SK-N-SH (cell line): ENCODE data around the gene DNASE2B. TPM values are rescaled to one million over a fixed set of nuclear protein-coding genes. Genes with fewer than 3 reads are reported as not detected.
A peak's percentile ranks its signal among the peaks of the same experiment; 100 is the strongest.

Source experiments
- CTCF ChIA-PET: fragments of 300-600, 350-600 bp; formaldehyde crosslinking; extraction: SDS; loops from one replicate; lab custom pipeline; 2021; lab: Yijun Ruan, JAX
- POLR2A ChIA-PET: fragments of 350-600 bp; sonication (Branson Sonifier 250); formaldehyde crosslinking; extraction: SDS; loops from one replicate; lab custom pipeline; 2020; ENCODE audit warnings: antibody characterized with exemption, inconsistent platforms; lab: Yijun Ruan, JAX
- DNase-seq: peaks from one replicate; pipeline ENCODE4 v3.0.0; 2012
- H2AFZ ChIP-seq: fragments of 200-600 bp; sonication (generic); 2 replicates; pipeline ENCODE4 v1.8.1; 2016; ENCODE audit warnings: antibody characterized with exemption, mild to moderate bottlenecking, low read depth
- H3F3A ChIP-seq: fragments of 200-600 bp; sonication (generic); replicated peaks from 2 replicates; pipeline ENCODE3; 2016; ENCODE audit warnings: antibody characterized with exemption, mild to moderate bottlenecking; ENCODE audit not compliant: insufficient read depth
- H3K27ac ChIP-seq, 2 experiments: fragments of 200-500 bp in 1 of 2; fragments of 200-600 bp in 1 of 2; sonication (Bioruptor generic) in 1 of 2; sonication (generic), shearing (Covaris generic) in 1 of 2; 2 replicates each; pipeline versions ENCODE4 v1.5.1 to v1.6.1; 2014 to 2016; ENCODE audit warnings: low read depth in 2 of 2, inconsistent platforms in 1 of 2, low read length in 1 of 2, mild to moderate bottlenecking in 1 of 2, mixed read lengths in 1 of 2
- H3K27me3 ChIP-seq: fragments of 200-600 bp; sonication (generic), shearing (Covaris generic); 2 replicates; pipeline ENCODE4 v1.6.1; 2016; ENCODE audit warnings: mixed run types; ENCODE audit not compliant: insufficient read depth
- H3K36me3 ChIP-seq, 2 experiments: fragments of 200-500 bp in 1 of 2; fragments of 200-600 bp in 1 of 2; sonication (Bioruptor generic) in 1 of 2; sonication (generic) in 1 of 2; replicated peaks in 1 of 2; 2 replicates each; pipeline versions ENCODE3 to v1.5.1; 2014 to 2016; ENCODE audit warnings: low read length in 1 of 2, mild to moderate bottlenecking in 1 of 2; ENCODE audit not compliant: insufficient read depth in 2 of 2, control insufficient read depth in 1 of 2
- H3K4me1 ChIP-seq, 2 experiments: fragments of 200-500 bp in 1 of 2; fragments of 200-600 bp in 1 of 2; sonication (Bioruptor generic) in 1 of 2; sonication (generic), shearing (Covaris generic) in 1 of 2; 2 replicates each; pipeline versions ENCODE4 v1.5.1 to v1.6.1; 2014 to 2016; ENCODE audit warnings: low read depth in 1 of 2, low read length in 1 of 2, mixed run types in 1 of 2; ENCODE audit not compliant: insufficient read depth in 2 of 2, control insufficient read depth in 1 of 2
- H3K4me2 ChIP-seq: fragments of 200-600 bp; sonication (generic), shearing (Covaris generic); 2 replicates; pipeline ENCODE4 v1.6.1; 2017; ENCODE audit warnings: mixed run types
- H3K4me3 ChIP-seq, 2 experiments: fragments of 200-500 bp in 1 of 2; fragments of 200-600 bp in 1 of 2; sonication (Bioruptor generic) in 1 of 2; sonication (generic), shearing (Covaris generic) in 1 of 2; 2 replicates each; pipeline versions ENCODE4 v1.5.1 to v1.8.1; 2014 to 2016; ENCODE audit warnings: low read depth in 2 of 2, inconsistent platforms in 1 of 2, low read length in 1 of 2, mild to moderate bottlenecking in 1 of 2, mixed read lengths in 1 of 2, moderate library complexity in 1 of 2
- H3K79me2 ChIP-seq: fragments of 200-600 bp; sonication (generic); 2 replicates; pipeline ENCODE4 v1.8.1; 2017; ENCODE audit warnings: mild to moderate bottlenecking; ENCODE audit not compliant: insufficient read depth
- H3K9ac ChIP-seq: fragments of 200-600 bp; sonication (generic); 2 replicates; pipeline ENCODE4 v1.6.1; 2017; ENCODE audit warnings: mixed run types
- H3K9me2 ChIP-seq: fragments of 200-600 bp; sonication (generic); 2 replicates; pipeline ENCODE4 v1.6.1; 2017; ENCODE audit warnings: mixed run types
- H3K9me3 ChIP-seq: fragments of 200-600 bp; sonication (generic); 2 replicates; pipeline ENCODE4 v1.6.1; 2017; ENCODE audit warnings: mixed run types, mild to moderate bottlenecking, moderate library complexity
- H4K20me1 ChIP-seq: fragments of 200-600 bp; sonication (generic); 2 replicates; pipeline ENCODE4 v1.6.1; 2017; ENCODE audit warnings: mild to moderate bottlenecking, mixed run types; ENCODE audit not compliant: insufficient read depth
- CHD2 ChIP-seq: fragments of 150-350 bp; IDR thresholded peaks from 2 replicates; pipeline ENCODE4 v1.6.1; 2018; ENCODE audit warnings: low read length; ENCODE audit not compliant: partially characterized antibody
- ELF1 ChIP-seq: IDR thresholded peaks from 2 replicates; pipeline ENCODE4 v1.4.0; 2012
- FOSL2 ChIP-seq: IDR thresholded peaks from 2 replicates; pipeline ENCODE4 v1.4.0; 2012; ENCODE audit warnings: low read depth, mild to moderate bottlenecking, moderate library complexity, borderline replicate concordance
- FOXM1 ChIP-seq: IDR thresholded peaks from 2 replicates; pipeline ENCODE4 v1.4.0; 2012; ENCODE audit warnings: low read depth, mild to moderate bottlenecking
- GABPA ChIP-seq: IDR thresholded peaks from 2 replicates; pipeline ENCODE4 v1.4.0; 2012; ENCODE audit warnings: low read depth, mild to moderate bottlenecking
- GATA2 ChIP-seq: sonication (generic); formaldehyde crosslinking; IDR thresholded peaks from 2 replicates; pipeline ENCODE4 v1.5.0; 2020; ENCODE audit warnings: mild to moderate bottlenecking, missing genetic modification reagents
- MEF2A ChIP-seq: IDR thresholded peaks from 2 replicates; pipeline ENCODE4 v1.4.0; 2012; ENCODE audit warnings: low read depth, borderline replicate concordance
- MXI1 ChIP-seq: IDR thresholded peaks from 2 replicates; pipeline ENCODE4 v1.6.1; 2012; ENCODE audit warnings: mild to moderate bottlenecking, low read depth, low read length, improper control_type of control experiment
- NRF1 ChIP-seq: IDR thresholded peaks from 2 replicates; pipeline ENCODE4 v1.6.1; 2012; ENCODE audit warnings: low read depth, mild to moderate bottlenecking, low read length
- RFX5 ChIP-seq: IDR thresholded peaks from 2 replicates; pipeline ENCODE4 v1.6.1; 2012; ENCODE audit warnings: mild to moderate bottlenecking, improper control_type of control experiment, low read length
- RXRA ChIP-seq: IDR thresholded peaks from 2 replicates; pipeline ENCODE4 v1.4.0; 2012; ENCODE audit warnings: low read depth, mild to moderate bottlenecking, borderline replicate concordance
- SIN3A ChIP-seq: IDR thresholded peaks from 2 replicates; pipeline ENCODE4 v1.6.1; 2012; ENCODE audit warnings: low read depth, mild to moderate bottlenecking, low read length, moderate library complexity, borderline replicate concordance
- TCF12 ChIP-seq: IDR thresholded peaks from 2 replicates; pipeline ENCODE4 v1.4.0; 2012
- TEAD4 ChIP-seq: IDR thresholded peaks from 2 replicates; pipeline ENCODE4 v1.4.0; 2012; ENCODE audit warnings: mild to moderate bottlenecking, borderline replicate concordance; ENCODE audit not compliant: insufficient read depth
- WGBS: methylation state at CpG from one replicate; pipeline ENCODE4 v1.1.6; 2017; ENCODE audit warnings: low lambda C conversion rate; 5-methylcytosine and 5-hydroxymethylcytosine counted together
- polyA plus RNA-seq, 3 experiments: library from polyadenylated mRNA; depleted of rRNA; stranded (reverse); fragments of >200 nt; gene quantifications; 2 replicates each; pipeline ENCODE4 v1.2.3, GENCODE V29; 2012
- TF ChIP-seq, protein P1 (sequence below): fragments of 200-600 bp; sonication (generic); IDR thresholded peaks from 2 replicates; pipeline ENCODE4 v1.6.1; 2017; ENCODE audit warnings: antibody characterized with exemption, mild to moderate bottlenecking, moderate library complexity
- TF ChIP-seq, protein P2 (sequence below): IDR thresholded peaks from 2 replicates; pipeline ENCODE4 v1.6.1; 2012; ENCODE audit warnings: mild to moderate bottlenecking, low read depth, low read length, moderate library complexity
- TF ChIP-seq, protein P3 (sequence below): IDR thresholded peaks from 2 replicates; pipeline ENCODE4; 2012

DNASE2B gene
- polyA plus RNA-seq, 1 of the 3 experiments (the other 2 are of a cell fraction): 0.03 TPM

DNA sequence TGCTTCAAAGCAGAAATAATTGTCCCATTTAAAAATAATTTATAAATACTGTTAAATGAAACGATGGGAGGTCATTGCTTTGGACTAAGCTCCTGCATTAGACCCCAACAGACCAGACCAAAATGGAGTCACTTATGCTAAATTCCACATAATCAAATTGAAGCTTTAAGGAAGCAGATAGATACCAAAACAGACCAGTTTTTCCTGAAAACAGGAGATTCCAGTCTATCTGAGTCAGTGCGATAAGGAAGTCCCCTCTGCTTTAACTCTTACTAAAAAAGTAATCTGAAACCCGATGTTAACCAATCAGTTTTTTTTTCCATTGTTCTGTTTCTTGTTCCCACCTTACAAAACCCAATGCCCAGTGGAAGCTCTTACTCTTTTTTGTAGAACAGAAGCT, 16.2 kb upstream of the DNASE2B start:
- CTCF ChIA-PET: interaction anchor here (1.2 to 1.9 kb wide), 2 partner anchors 8 to 28 kb away, joined by 4 to 5 read pairs; no protein-coding TSS in a partner anchor
- H3K4me1 ChIP-seq: peaks cover 10 to 11% of the 10 kb centered on the region in 2 experiments; a peak in 3 of 4 replicates

More for the DNA sequence above, 16.2 kb upstream of the DNASE2B start:
- Histone ChIP-seq H3K9me3 (no peaks in the 10 kb centered on the region), H3K9ac (no peak overlapping the region), H3K4me2 (no peak overlapping the region), H3K27ac (no peak overlapping the region), H4K20me1 (no peaks in the 10 kb centered on the region), H2AFZ (peak overlapping the region; percentile 50; the same call in 1 of the 2 replicates), H3K27me3 (no peaks in the 10 kb centered on the region), H3K9me2 (no peaks in the 10 kb centered on the region), H3F3A (no peaks in the 10 kb centered on the region), H3K4me3 (no peak overlapping the region), H3K79me2 (no peaks in the 10 kb centered on the region), H3K36me3 (no peaks in the 10 kb centered on the region)
- POLR2A ChIA-PET: no interaction called here
- 68% methylated on average over 3 of the region's 3 CpGs for WGBS
- TF ChIP-seq ELF1 (no peak), CHD2 (no peak), MEF2A (no peak), GATA2 (no peak), TEAD4 (no peak), RXRA (no peak), SIN3A (no peak), TCF12 (no peak), FOSL2 (no peak), FOXM1 (no peak), MXI1 (no peak), NRF1 (no peak), GABPA (no peak), RFX5 (no peak)
- TF ChIP-seq, protein P1, sequence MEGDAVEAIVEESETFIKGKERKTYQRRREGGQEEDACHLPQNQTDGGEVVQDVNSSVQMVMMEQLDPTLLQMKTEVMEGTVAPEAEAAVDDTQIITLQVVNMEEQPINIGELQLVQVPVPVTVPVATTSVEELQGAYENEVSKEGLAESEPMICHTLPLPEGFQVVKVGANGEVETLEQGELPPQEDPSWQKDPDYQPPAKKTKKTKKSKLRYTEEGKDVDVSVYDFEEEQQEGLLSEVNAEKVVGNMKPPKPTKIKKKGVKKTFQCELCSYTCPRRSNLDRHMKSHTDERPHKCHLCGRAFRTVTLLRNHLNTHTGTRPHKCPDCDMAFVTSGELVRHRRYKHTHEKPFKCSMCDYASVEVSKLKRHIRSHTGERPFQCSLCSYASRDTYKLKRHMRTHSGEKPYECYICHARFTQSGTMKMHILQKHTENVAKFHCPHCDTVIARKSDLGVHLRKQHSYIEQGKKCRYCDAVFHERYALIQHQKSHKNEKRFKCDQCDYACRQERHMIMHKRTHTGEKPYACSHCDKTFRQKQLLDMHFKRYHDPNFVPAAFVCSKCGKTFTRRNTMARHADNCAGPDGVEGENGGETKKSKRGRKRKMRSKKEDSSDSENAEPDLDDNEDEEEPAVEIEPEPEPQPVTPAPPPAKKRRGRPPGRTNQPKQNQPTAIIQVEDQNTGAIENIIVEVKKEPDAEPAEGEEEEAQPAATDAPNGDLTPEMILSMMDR: no peak
- TF ChIP-seq, protein P2, sequence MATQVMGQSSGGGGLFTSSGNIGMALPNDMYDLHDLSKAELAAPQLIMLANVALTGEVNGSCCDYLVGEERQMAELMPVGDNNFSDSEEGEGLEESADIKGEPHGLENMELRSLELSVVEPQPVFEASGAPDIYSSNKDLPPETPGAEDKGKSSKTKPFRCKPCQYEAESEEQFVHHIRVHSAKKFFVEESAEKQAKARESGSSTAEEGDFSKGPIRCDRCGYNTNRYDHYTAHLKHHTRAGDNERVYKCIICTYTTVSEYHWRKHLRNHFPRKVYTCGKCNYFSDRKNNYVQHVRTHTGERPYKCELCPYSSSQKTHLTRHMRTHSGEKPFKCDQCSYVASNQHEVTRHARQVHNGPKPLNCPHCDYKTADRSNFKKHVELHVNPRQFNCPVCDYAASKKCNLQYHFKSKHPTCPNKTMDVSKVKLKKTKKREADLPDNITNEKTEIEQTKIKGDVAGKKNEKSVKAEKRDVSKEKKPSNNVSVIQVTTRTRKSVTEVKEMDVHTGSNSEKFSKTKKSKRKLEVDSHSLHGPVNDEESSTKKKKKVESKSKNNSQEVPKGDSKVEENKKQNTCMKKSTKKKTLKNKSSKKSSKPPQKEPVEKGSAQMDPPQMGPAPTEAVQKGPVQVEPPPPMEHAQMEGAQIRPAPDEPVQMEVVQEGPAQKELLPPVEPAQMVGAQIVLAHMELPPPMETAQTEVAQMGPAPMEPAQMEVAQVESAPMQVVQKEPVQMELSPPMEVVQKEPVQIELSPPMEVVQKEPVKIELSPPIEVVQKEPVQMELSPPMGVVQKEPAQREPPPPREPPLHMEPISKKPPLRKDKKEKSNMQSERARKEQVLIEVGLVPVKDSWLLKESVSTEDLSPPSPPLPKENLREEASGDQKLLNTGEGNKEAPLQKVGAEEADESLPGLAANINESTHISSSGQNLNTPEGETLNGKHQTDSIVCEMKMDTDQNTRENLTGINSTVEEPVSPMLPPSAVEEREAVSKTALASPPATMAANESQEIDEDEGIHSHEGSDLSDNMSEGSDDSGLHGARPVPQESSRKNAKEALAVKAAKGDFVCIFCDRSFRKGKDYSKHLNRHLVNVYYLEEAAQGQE: no peak
- TF ChIP-seq, protein P3, sequence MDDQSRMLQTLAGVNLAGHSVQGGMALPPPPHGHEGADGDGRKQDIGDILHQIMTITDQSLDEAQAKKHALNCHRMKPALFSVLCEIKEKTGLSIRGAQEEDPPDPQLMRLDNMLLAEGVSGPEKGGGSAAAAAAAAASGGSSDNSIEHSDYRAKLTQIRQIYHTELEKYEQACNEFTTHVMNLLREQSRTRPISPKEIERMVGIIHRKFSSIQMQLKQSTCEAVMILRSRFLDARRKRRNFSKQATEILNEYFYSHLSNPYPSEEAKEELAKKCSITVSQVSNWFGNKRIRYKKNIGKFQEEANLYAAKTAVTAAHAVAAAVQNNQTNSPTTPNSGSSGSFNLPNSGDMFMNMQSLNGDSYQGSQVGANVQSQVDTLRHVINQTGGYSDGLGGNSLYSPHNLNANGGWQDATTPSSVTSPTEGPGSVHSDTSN: no peak
- no peak for DNase-seq
